ENCODE results near the gene ZNF316. TPM values are rescaled to one million over a fixed set of nuclear protein-coding genes. Genes with fewer than 3 reads are reported as not detected.
A peak's percentile ranks its signal among the peaks of the same experiment; 100 is the strongest.

Gene ZNF316
- total RNA-seq, 1 donor from 2014 or later = 33.8 TPM

GRCh38 chr7:6613706-6614105 lies 23.4 kb upstream of the ZNF316 start:
- no peak for DNase-seq (ENCODE audit: low spot score)
- no peak overlapping the region for H3K4me3 Mint-ChIP-seq
- H3K27ac Mint-ChIP-seq = no peak overlapping the region
- H3K36me3 Mint-ChIP-seq (ENCODE audit: low read depth) = no peaks in the 10 kb centered on the region
- no peaks in the 10 kb centered on the region for H3K4me1 Mint-ChIP-seq (ENCODE audit: low read depth)
- intact Hi-C loops (cut with micrococcal nuclease) = no loop called here
- peaks cover 35% of the 10 kb centered on the region for H3K27me3 Mint-ChIP-seq (ENCODE audit: insufficient read depth)
- H3K9me3 Mint-ChIP-seq = no peaks in the 10 kb centered on the region

- Mint-ChIP-seq H3K9me3 (no peaks in the 10 kb centered on the region), H3K4me1 (ENCODE audit: low read depth) (peaks cover 8% of the 10 kb centered on the region), H3K27ac (no peak within 1 kb of the TSS), H3K4me3 (peak within 1 kb of the TSS; percentile 59), H3K27me3 (ENCODE audit: insufficient read depth) (peaks cover 37% of the 10 kb centered on the region), H3K36me3 (ENCODE audit: low read depth) (no peaks in the 10 kb centered on the region)
- intact Hi-C loops (cut with micrococcal nuclease) = no loop called here
- no peak for DNase-seq (ENCODE audit: low spot score)
These were observed 22.0 kb upstream of the ZNF316 start, which contains the start of gene ZNF853 for GRCh38 chr7:6614953-6615722. ZNF853 (plus strand) TSS chr7:6615610; CDS start chr7:6616175, 565 bp downstream.

GRCh38 chr7:6615723-6616555 lies 21.2 kb upstream of the ZNF316 start:
- H3K27me3 Mint-ChIP-seq (ENCODE audit: insufficient read depth) = peaks cover 37% of the 10 kb centered on the region
- intact Hi-C loops (cut with micrococcal nuclease) = no loop called here
- DNase-seq (ENCODE audit: low spot score) = no peak
- H3K27ac Mint-ChIP-seq = no peak overlapping the region
- H3K4me1 Mint-ChIP-seq (ENCODE audit: low read depth) = peaks cover 11% of the 10 kb centered on the region
- H3K36me3 Mint-ChIP-seq (ENCODE audit: low read depth) = no peaks in the 10 kb centered on the region
- no peaks in the 10 kb centered on the region for H3K9me3 Mint-ChIP-seq
- peak overlapping the region; percentile 33 for H3K4me3 Mint-ChIP-seq

GRCh38 chr7:6616854-6617643 lies 20.1 kb upstream of the ZNF316 start:
- Mint-ChIP-seq H3K4me3 (no peak overlapping the region), H3K27ac (no peak overlapping the region), H3K27me3 (ENCODE audit: insufficient read depth) (peaks cover 37% of the 10 kb centered on the region), H3K9me3 (no peaks in the 10 kb centered on the region), H3K4me1 (ENCODE audit: low read depth) (peaks cover 17% of the 10 kb centered on the region), H3K36me3 (ENCODE audit: low read depth) (no peaks in the 10 kb centered on the region)
- intact Hi-C loops (cut with micrococcal nuclease) = no loop called here
- DNase-seq (ENCODE audit: low spot score) = no peak

- intact Hi-C loops (cut with micrococcal nuclease) = no loop called here
- Mint-ChIP-seq H3K27me3 (ENCODE audit: insufficient read depth) (peaks cover 26% of the 10 kb centered on the region), H3K4me3 (no peak overlapping the region), H3K27ac (no peak overlapping the region), H3K9me3 (no peaks in the 10 kb centered on the region), H3K36me3 (ENCODE audit: low read depth) (no peaks in the 10 kb centered on the region), H3K4me1 (ENCODE audit: low read depth) (peaks cover 17% of the 10 kb centered on the region)
- no peak for DNase-seq (ENCODE audit: low spot score)
These were observed 18.5 kb upstream of the ZNF316 start for GRCh38 chr7:6618621-6619020.

GRCh38 chr7:6619961-6620360 lies 17.2 kb upstream of the ZNF316 start:
- intact Hi-C loops (cut with micrococcal nuclease) = no loop called here
- Mint-ChIP-seq H3K36me3 (ENCODE audit: low read depth) (no peaks in the 10 kb centered on the region), H3K4me3 (no peak overlapping the region), H3K27ac (no peak overlapping the region), H3K4me1 (ENCODE audit: low read depth) (peaks cover 26% of the 10 kb centered on the region), H3K27me3 (ENCODE audit: insufficient read depth) (peaks cover 15% of the 10 kb centered on the region), H3K9me3 (no peaks in the 10 kb centered on the region)
- DNase-seq (ENCODE audit: low spot score) = no peak

GRCh38 chr7:6621195-6622133 lies 15.7 kb upstream of the ZNF316 start:
- Mint-ChIP-seq H3K4me3 (no peak overlapping the region), H3K27ac (no peak overlapping the region), H3K4me1 (ENCODE audit: low read depth) (peaks cover 26% of the 10 kb centered on the region), H3K27me3 (ENCODE audit: insufficient read depth) (peaks cover 13% of the 10 kb centered on the region), H3K36me3 (ENCODE audit: low read depth) (no peaks in the 10 kb centered on the region), H3K9me3 (no peaks in the 10 kb centered on the region)
- intact Hi-C loops (cut with micrococcal nuclease) = no loop called here
- DNase-seq (ENCODE audit: low spot score) = no peak

GRCh38 chr7:6622134-6622710 lies 14.9 kb upstream of the ZNF316 start:
- Mint-ChIP-seq H3K27me3 (ENCODE audit: insufficient read depth) (peaks cover 13% of the 10 kb centered on the region), H3K9me3 (no peaks in the 10 kb centered on the region), H3K4me3 (no peak overlapping the region), H3K27ac (no peak overlapping the region), H3K36me3 (ENCODE audit: low read depth) (no peaks in the 10 kb centered on the region), H3K4me1 (ENCODE audit: low read depth) (peaks cover 26% of the 10 kb centered on the region)
- intact Hi-C loops (cut with micrococcal nuclease) = no loop called here
- no peak for DNase-seq (ENCODE audit: low spot score)

- no peaks in the 10 kb centered on the region for H3K36me3 Mint-ChIP-seq (ENCODE audit: low read depth)
- DNase-seq (ENCODE audit: low spot score) = no peak
- H3K4me1 Mint-ChIP-seq (ENCODE audit: low read depth) = peaks cover 26% of the 10 kb centered on the region
- no peaks in the 10 kb centered on the region for H3K9me3 Mint-ChIP-seq
- intact Hi-C loops (cut with micrococcal nuclease) = no loop called here
- H3K27me3 Mint-ChIP-seq (ENCODE audit: insufficient read depth) = peaks cover 1% of the 10 kb centered on the region
- no peak overlapping the region for H3K27ac Mint-ChIP-seq
- no peak overlapping the region for H3K4me3 Mint-ChIP-seq
These were observed 13.4 kb upstream of the ZNF316 start for GRCh38 chr7:6623589-6624245.

- Mint-ChIP-seq H3K4me3 (no peak overlapping the region), H3K27me3 (ENCODE audit: insufficient read depth) (no peaks in the 10 kb centered on the region), H3K4me1 (ENCODE audit: low read depth) (peaks cover 26% of the 10 kb centered on the region), H3K27ac (peak overlapping the region; percentile 40), H3K9me3 (no peaks in the 10 kb centered on the region), H3K36me3 (ENCODE audit: low read depth) (no peaks in the 10 kb centered on the region)
- no peak for DNase-seq (ENCODE audit: low spot score)
- intact Hi-C loops (cut with micrococcal nuclease) = no loop called here
These were observed 12.9 kb upstream of the ZNF316 start for GRCh38 chr7:6624246-6624611.

GRCh38 chr7:6628045-6628444 lies 9.1 kb upstream of the ZNF316 start:
- Mint-ChIP-seq H3K27ac (no peak overlapping the region), H3K4me1 (ENCODE audit: low read depth) (peaks cover 12% of the 10 kb centered on the region), H3K9me3 (no peaks in the 10 kb centered on the region), H3K27me3 (ENCODE audit: insufficient read depth) (no peaks in the 10 kb centered on the region), H3K4me3 (no peak overlapping the region), H3K36me3 (ENCODE audit: low read depth) (no peaks in the 10 kb centered on the region)
- no peak for DNase-seq (ENCODE audit: low spot score)
- intact Hi-C loops (cut with micrococcal nuclease) = no loop called here
